HepG2 (cell line): ENCODE results near the gene RRAS. TPM values are rescaled to one million over a fixed set of nuclear protein-coding genes. Genes with fewer than 3 reads are reported as not detected.
A peak's percentile ranks its signal among the peaks of the same experiment; 100 is the strongest.

ENCODE experiments used
- ATRX ChIP-seq: sonication (generic); formaldehyde crosslinking; IDR thresholded peaks from 2 replicates; pipeline ENCODE4 v1.4.0; 2020; ENCODE audit warnings: missing genetic modification reagents, borderline replicate concordance
- CBX5 ChIP-seq: sonication (generic); formaldehyde crosslinking; IDR thresholded peaks from 2 replicates; pipeline ENCODE4 v1.4.0; 2020; ENCODE audit warnings: missing genetic modification reagents, borderline replicate concordance
- CHCHD3 ChIP-seq: sonication (generic); formaldehyde crosslinking; IDR thresholded peaks from 2 replicates; pipeline ENCODE4 v1.8.0; 2022; ENCODE audit warnings: mild to moderate bottlenecking, missing genetic modification reagents, moderate library complexity
- IKZF1 ChIP-seq: fragments of 450-650 bp; IDR thresholded peaks from 2 replicates; pipeline ENCODE4 v1.7.1; 2016
- MEIS1 ChIP-seq: sonication (generic); formaldehyde crosslinking; IDR thresholded peaks from 2 replicates; pipeline ENCODE4 v1.9.0; 2021; ENCODE audit warnings: mild to moderate bottlenecking, missing genetic modification reagents, moderate library complexity, borderline replicate concordance
- RFXAP ChIP-seq: sonication (generic); formaldehyde crosslinking; IDR thresholded peaks from 2 replicates; pipeline ENCODE4 v1.4.0; 2020; ENCODE audit warnings: missing genetic modification reagents, borderline replicate concordance
- SP140L ChIP-seq: sonication (generic); formaldehyde crosslinking; IDR thresholded peaks from 2 replicates; pipeline ENCODE4 v1.4.0; 2020; ENCODE audit warnings: missing genetic modification reagents, borderline replicate concordance
- ZBTB3 ChIP-seq: sonication (generic); formaldehyde crosslinking; IDR thresholded peaks from 2 replicates; pipeline ENCODE4 v1.4.0; 2020; ENCODE audit warnings: low read depth, mild to moderate bottlenecking, moderate library complexity, missing genetic modification reagents, borderline replicate concordance
- ZC3H13 ChIP-seq: sonication (generic); formaldehyde crosslinking; IDR thresholded peaks from 2 replicates; pipeline ENCODE4 v1.8.1; 2023; ENCODE audit warnings: mild to moderate bottlenecking, missing genetic modification reagents, moderate library complexity
- ZNF138 ChIP-seq: sonication (generic); formaldehyde crosslinking; IDR thresholded peaks from 2 replicates; pipeline ENCODE4 v1.5.0; 2020; ENCODE audit warnings: mild to moderate bottlenecking, low read depth, missing genetic modification reagents
- ZNF296 ChIP-seq: sonication (generic); formaldehyde crosslinking; conservative IDR thresholded peaks from 2 replicates; pipeline ENCODE4 v1.5.0; 2020; ENCODE audit warnings: mild to moderate bottlenecking, missing genetic modification reagents
- polyA plus RNA-seq, 8 experiments: library from polyadenylated mRNA; depleted of rRNA in 3 of 8; stranded (reverse) in 7 of 8; unstranded in 1 of 8; fragments of >200 nt; fragmentation: Illumina TruSeq in 4 of 8; extraction: Trizol in 4 of 8; gene quantifications; 2 replicates each; pipeline versions ENCODE4 v1.2.1 to v1.2.3, GENCODE V29; 2011 to 2016; ENCODE audit warnings: low read depth in 4 of 8, missing spikeins in 1 of 8, mixed read lengths in 1 of 8; ENCODE audit not compliant: insufficient read depth in 1 of 8
- total RNA-seq, 5 experiments: library from RNA; depleted of rRNA; stranded (reverse); fragments of >200 nt; fragmentation: Illumina TruSeq; extraction: Trizol; gene quantifications; 2 replicates each; pipeline ENCODE4 v1.2.3, GENCODE V29; 2016; ENCODE audit warnings: low read depth in 1 of 5
- TF ChIP-seq, protein P1 (sequence below): sonication (generic); formaldehyde crosslinking; IDR thresholded peaks from 2 replicates; pipeline ENCODE4 v1.4.0; 2020; ENCODE audit warnings: missing genetic modification reagents
- TF ChIP-seq, protein P2 (sequence below): sonication (generic); formaldehyde crosslinking; IDR thresholded peaks from 2 replicates; pipeline ENCODE4 v1.4.0; 2020; ENCODE audit warnings: mild to moderate bottlenecking, missing genetic modification reagents, borderline replicate concordance
- TF ChIP-seq, protein P3 (sequence below): sonication (generic); formaldehyde crosslinking; IDR thresholded peaks from 2 replicates; pipeline ENCODE4 v1.5.1; 2020; ENCODE audit warnings: mild to moderate bottlenecking, moderate library complexity, missing genetic modification reagents

RRAS gene
- total and polyA plus RNA-seq, 2 of the 13 experiments (the other 11 are each of a cell fraction or from before 2014, with no cell fraction given) = 1.5 to 12.0 TPM

DNA sequence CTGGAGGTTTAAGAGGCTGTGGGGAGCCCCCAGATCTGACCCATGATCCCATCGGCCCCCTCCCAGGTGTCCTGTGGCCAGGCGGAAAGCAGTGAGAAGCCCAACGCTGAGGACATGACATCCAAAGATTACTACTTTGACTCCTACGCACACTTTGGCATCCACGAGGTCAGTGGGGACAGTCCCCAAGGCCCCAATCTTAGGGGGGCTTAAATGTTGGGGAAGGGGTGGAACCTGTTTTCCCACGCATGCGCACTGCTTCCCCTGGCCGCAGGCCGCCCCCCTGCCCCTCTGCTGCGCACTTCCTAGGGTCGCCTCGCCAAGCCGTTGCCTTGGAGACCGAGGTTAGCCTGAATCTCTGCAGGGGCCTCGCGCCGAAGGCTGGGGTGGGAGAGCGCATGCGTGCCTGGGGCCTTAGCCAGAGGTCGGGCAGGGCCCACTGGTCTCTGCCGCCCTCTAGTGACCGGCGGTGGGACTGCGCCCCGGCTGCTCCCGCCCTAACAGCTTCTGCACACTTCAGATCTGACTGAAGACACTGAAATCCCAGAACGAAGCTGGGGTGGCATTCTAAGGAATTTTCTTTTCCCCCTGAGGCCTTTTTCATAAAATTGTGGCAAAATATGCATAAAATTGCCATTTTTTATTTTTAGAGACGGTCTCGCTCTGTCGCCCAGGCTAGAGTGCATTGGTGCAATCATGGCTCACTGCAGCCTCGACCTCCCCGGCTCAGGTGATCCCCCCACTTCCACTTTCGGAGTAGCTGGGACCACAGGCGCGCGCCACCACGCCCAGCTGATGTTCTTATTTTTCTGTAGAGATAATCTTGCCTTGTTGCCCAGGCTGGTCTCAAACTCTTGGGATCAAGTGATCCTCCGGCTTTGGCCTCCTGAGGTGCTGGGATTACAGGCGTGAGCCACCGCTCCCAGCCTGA, 40.7 kb upstream of the RRAS start (continued):
- TF ChIP-seq MEIS1 (CRISPR knock-in tag) (no peak), ZNF138 (CRISPR knock-in tag) (no peak), CBX5 (peak; percentile 21; the same call in 1 of the 2 replicates), RFXAP (CRISPR knock-in tag) (no peak; the same call in 1 of the 2 replicates), ATRX (no peak), IKZF1 (no peak), ZNF296 (no peak), SP140L (CRISPR knock-in tag) (no peak), CHCHD3 (CRISPR knock-in tag) (no peak), ZC3H13 (CRISPR knock-in tag) (no peak), ZBTB3 (no peak)
- TF ChIP-seq, protein P1, sequence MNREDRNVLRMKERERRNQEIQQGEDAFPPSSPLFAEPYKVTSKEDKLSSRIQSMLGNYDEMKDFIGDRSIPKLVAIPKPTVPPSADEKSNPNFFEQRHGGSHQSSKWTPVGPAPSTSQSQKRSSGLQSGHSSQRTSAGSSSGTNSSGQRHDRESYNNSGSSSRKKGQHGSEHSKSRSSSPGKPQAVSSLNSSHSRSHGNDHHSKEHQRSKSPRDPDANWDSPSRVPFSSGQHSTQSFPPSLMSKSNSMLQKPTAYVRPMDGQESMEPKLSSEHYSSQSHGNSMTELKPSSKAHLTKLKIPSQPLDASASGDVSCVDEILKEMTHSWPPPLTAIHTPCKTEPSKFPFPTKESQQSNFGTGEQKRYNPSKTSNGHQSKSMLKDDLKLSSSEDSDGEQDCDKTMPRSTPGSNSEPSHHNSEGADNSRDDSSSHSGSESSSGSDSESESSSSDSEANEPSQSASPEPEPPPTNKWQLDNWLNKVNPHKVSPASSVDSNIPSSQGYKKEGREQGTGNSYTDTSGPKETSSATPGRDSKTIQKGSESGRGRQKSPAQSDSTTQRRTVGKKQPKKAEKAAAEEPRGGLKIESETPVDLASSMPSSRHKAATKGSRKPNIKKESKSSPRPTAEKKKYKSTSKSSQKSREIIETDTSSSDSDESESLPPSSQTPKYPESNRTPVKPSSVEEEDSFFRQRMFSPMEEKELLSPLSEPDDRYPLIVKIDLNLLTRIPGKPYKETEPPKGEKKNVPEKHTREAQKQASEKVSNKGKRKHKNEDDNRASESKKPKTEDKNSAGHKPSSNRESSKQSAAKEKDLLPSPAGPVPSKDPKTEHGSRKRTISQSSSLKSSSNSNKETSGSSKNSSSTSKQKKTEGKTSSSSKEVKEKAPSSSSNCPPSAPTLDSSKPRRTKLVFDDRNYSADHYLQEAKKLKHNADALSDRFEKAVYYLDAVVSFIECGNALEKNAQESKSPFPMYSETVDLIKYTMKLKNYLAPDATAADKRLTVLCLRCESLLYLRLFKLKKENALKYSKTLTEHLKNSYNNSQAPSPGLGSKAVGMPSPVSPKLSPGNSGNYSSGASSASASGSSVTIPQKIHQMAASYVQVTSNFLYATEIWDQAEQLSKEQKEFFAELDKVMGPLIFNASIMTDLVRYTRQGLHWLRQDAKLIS = no peak
- TF ChIP-seq, protein P2, sequence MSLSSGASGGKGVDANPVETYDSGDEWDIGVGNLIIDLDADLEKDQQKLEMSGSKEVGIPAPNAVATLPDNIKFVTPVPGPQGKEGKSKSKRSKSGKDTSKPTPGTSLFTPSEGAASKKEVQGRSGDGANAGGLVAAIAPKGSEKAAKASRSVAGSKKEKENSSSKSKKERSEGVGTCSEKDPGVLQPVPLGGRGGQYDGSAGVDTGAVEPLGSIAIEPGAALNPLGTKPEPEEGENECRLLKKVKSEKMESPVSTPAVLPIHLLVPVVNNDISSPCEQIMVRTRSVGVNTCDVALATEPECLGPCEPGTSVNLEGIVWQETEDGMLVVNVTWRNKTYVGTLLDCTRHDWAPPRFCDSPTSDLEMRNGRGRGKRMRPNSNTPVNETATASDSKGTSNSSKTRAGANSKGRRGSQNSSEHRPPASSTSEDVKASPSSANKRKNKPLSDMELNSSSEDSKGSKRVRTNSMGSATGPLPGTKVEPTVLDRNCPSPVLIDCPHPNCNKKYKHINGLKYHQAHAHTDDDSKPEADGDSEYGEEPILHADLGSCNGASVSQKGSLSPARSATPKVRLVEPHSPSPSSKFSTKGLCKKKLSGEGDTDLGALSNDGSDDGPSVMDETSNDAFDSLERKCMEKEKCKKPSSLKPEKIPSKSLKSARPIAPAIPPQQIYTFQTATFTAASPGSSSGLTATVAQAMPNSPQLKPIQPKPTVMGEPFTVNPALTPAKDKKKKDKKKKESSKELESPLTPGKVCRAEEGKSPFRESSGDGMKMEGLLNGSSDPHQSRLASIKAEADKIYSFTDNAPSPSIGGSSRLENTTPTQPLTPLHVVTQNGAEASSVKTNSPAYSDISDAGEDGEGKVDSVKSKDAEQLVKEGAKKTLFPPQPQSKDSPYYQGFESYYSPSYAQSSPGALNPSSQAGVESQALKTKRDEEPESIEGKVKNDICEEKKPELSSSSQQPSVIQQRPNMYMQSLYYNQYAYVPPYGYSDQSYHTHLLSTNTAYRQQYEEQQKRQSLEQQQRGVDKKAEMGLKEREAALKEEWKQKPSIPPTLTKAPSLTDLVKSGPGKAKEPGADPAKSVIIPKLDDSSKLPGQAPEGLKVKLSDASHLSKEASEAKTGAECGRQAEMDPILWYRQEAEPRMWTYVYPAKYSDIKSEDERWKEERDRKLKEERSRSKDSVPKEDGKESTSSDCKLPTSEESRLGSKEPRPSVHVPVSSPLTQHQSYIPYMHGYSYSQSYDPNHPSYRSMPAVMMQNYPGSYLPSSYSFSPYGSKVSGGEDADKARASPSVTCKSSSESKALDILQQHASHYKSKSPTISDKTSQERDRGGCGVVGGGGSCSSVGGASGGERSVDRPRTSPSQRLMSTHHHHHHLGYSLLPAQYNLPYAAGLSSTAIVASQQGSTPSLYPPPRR (CRISPR knock-in tag) = no peak
- TF ChIP-seq, protein P3, sequence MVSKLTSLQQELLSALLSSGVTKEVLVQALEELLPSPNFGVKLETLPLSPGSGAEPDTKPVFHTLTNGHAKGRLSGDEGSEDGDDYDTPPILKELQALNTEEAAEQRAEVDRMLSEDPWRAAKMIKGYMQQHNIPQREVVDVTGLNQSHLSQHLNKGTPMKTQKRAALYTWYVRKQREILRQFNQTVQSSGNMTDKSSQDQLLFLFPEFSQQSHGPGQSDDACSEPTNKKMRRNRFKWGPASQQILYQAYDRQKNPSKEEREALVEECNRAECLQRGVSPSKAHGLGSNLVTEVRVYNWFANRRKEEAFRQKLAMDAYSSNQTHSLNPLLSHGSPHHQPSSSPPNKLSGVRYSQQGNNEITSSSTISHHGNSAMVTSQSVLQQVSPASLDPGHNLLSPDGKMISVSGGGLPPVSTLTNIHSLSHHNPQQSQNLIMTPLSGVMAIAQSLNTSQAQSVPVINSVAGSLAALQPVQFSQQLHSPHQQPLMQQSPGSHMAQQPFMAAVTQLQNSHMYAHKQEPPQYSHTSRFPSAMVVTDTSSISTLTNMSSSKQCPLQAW (CRISPR knock-in tag) = 0 out of 2 replicates have a peak, but pooled peaks have one; percentile 18
